ENCODE measurements around the gene ZNF134. TPM values are rescaled to one million over a fixed set of nuclear protein-coding genes. Genes with fewer than 3 reads are reported as not detected.

The ZNF134 gene
- total RNA-seq, 1 experiment from 2014 or later, result 18.9 TPM

GRCh38 chr19:57642396-57643046 lies 28.5 kb downstream of the ZNF134 start:
- DNase-seq (ENCODE audit: low read depth, low spot score) (no peak), ATAC-seq (no peak)
- TF ChIP-seq REST (IDR thresholded peaks at IDR 0.05; ENCODE audit: insufficient read depth in 1 of 2, low read depth in 2 of 2, low read length in 1 of 2) (no peak), SIN3A (IDR thresholded peaks at IDR 0.05; ENCODE audit: borderline replicate concordance, insufficient read depth, low read depth, low read length) (no peak), POLR2AphosphoS5 (IDR thresholded peaks at IDR 0.05; ENCODE audit: low read depth, low read length) (no peak), CTCF (IDR thresholded peaks at IDR 0.05) (no peak)
- POLR2A ChIA-PET, result no interaction called here
- BruUV-seq (replicated peaks), result no TSS peak
- CTCF ChIA-PET, result no interaction called here
- no peak overlapping the region for H3K27ac ChIP-seq (ENCODE audit: low read length)
- H3K4me3 ChIP-seq (ENCODE audit: low read depth in 2 of 2, low read length in 2 of 2), result no peak overlapping the region
- no peaks in the 10 kb centered on the region for H3K4me1 ChIP-seq (ENCODE audit: control insufficient read depth, insufficient read depth, low read length)
- peaks cover 2% of the 10 kb centered on the region; the same call in 1 of the 2 replicates for H3K36me3 ChIP-seq (ENCODE audit: control insufficient read depth, insufficient read depth, low read length)
- peaks cover 51% of the 10 kb centered on the region for H3K9me3 ChIP-seq (ENCODE audit: control insufficient read depth, insufficient read depth, low read depth, low read length)
- H3K27me3 ChIP-seq (ENCODE audit: control insufficient read depth, insufficient read depth, low read length), result no peaks in the 10 kb centered on the region
- intact Hi-C loops (cut with micrococcal nuclease; ENCODE audit: unreplicated experiment), result no loop called here
- in situ Hi-C loops (cut with HindIII; ENCODE audit: low pct_unique_long_range_greater_than_20kb, low sequenced_read_pairs), result no loop called here

- ATAC-seq (no peak), DNase-seq (ENCODE audit: low read depth, low spot score) (no peak)
- no peak for TF ChIP-seq TCF7L2 (IDR thresholded peaks at IDR 0.05; ENCODE audit: low read depth, low read length)
- TF ChIP-seq CTCF (IDR thresholded peaks at IDR 0.05), result no peak
- TF ChIP-seq POLR2AphosphoS5 (IDR thresholded peaks at IDR 0.05; ENCODE audit: low read depth, low read length), result no peak
- TF ChIP-seq SIN3A (IDR thresholded peaks at IDR 0.05; ENCODE audit: borderline replicate concordance, insufficient read depth, low read depth, low read length), result no peak
- TF ChIP-seq REST (IDR thresholded peaks at IDR 0.05; ENCODE audit: insufficient read depth in 1 of 2, low read depth in 2 of 2, low read length in 1 of 2), result no peak
- BruUV-seq (replicated peaks), result no TSS peak
- H3K9me3 ChIP-seq (ENCODE audit: control insufficient read depth, insufficient read depth, low read depth, low read length), result peaks cover 45% of the 10 kb centered on the region
- POLR2A ChIA-PET, result interaction anchor here (0.6 kb wide), 1 partner anchor 90 kb away, joined by 3 read pairs; no protein-coding TSS in a partner anchor
- no peaks in the 10 kb centered on the region for H3K27me3 ChIP-seq (ENCODE audit: control insufficient read depth, insufficient read depth, low read length)
- in situ Hi-C loops (cut with HindIII; ENCODE audit: low pct_unique_long_range_greater_than_20kb, low sequenced_read_pairs), result no loop called here
- H3K36me3 ChIP-seq (ENCODE audit: control insufficient read depth, insufficient read depth, low read length), result peaks cover 2% of the 10 kb centered on the region; the same call in 1 of the 2 replicates
- CTCF ChIA-PET, result no interaction called here
- H3K27ac ChIP-seq (ENCODE audit: low read length), result no peak overlapping the region
- no peak overlapping the region for H3K4me3 ChIP-seq (ENCODE audit: low read depth in 2 of 2, low read length in 2 of 2)
- intact Hi-C loops (cut with micrococcal nuclease; ENCODE audit: unreplicated experiment), result no loop called here
- H3K4me1 ChIP-seq (ENCODE audit: control insufficient read depth, insufficient read depth, low read length), result no peaks in the 10 kb centered on the region
These were observed 29.7 kb downstream of the ZNF134 start for GRCh38 chr19:57643734-57644133.

All from Panc1 (cell line).